Left kidney (tissue), 2 donors: Measurements from ENCODE around the gene XXYLT1. TPM values are rescaled to one million over a fixed set of nuclear protein-coding genes. Genes with fewer than 3 reads are reported as not detected.

Experiments used
- DNase-seq: peaks from one replicate; pipeline ENCODE4 v3.0.0-alpha.2; 2013
- polyA plus RNA-seq: library from polyadenylated mRNA; unstranded; fragments of 120-200 nt; gene quantifications from one replicate; pipeline ENCODE4 v1.2.1, GENCODE V29; 2013; ENCODE audit not compliant: insufficient read length

The XXYLT1 gene
- polyA plus RNA-seq, 1 donor: 26.2 TPM

DNA sequence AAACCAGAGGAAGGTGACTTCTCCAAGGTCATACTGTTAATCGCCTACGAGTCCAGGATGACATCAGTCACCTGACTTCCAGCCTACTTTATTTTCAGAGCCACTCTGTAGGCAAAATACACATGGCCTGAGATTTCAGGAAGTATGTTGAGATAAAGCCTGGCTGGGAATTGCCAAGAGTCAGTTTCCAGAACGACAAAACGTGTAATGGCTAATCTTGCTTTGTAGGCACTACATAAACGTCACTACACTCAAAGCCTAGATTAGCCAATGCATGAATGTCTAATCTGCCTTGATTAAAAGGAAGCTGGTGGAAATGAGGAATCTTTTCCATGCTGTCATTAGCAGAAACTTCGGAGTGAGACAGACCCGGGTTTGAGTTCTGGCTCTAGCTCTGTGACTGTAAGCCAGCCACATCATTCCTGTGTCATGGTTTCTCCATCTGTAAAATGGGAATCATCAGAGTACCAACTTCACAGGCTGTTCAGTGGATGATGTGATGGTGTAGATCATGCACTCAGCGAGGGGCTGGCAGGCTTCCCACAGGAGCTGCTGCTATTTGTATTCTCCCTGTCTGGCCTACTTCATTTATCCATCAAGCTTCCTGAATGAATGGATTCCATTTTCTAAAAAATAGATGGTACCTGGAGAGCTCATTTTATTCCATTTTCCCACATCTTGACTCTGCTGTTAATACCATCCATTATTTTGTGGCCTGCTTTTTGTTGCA, 241.9 kb downstream of the XXYLT1 start:
- DNase-seq: no peak

DNA sequence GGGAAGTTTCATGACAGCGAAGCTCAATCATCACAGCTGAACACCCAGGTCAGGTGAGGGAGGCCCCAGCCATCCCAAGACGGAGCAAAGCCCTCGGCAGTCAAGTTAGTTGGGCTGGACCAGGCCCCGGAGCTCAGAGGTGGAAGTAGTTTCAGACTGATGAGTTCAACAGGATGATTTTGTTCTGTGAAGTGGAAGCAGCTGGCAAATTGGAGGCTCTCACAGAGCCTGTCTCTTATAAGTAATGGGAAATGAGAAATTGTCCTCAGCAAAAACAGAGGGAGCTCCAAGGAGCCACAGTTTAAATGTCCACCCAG, 245.1 kb downstream of the XXYLT1 start:
- no peak for DNase-seq

DNA sequence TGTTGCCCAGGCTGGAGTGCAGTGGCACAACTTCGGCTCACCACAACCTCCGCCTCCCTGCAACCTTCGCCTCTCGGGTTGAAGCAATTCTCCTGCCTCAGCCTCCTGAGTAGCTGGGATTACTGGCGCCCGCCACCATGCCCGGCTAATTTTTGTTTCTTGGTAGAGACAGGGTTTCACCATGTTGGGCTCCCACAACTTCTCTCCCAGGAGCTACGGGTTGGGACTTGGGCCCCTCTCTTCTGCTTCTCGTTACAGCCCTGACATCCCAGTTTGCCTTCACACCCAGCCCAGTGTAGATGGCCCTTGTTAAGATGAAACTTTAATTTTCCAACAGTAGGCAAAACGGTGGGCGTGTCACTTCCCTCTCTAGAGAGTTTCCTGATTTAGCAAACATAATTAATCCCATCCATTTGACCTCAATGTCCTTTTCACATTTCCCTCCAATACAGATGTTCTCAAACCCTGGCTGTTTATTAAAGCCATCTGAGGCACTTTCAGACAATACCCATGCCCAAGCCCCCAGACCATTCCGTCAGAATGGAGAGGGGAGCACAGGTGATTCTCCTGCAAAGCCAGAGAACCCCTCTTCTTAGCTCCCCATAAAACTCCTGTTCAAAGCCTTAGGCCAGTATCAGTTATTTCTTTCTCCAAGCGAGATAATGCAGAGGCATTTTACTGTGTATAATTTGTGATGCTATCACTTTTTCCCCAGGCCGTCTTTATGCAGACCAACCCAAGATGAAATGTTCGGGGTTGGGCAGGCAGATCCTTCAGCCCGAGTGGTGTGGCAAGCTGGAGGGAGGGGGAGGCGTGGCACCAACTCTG, 245.7 kb downstream of the XXYLT1 start:
- no peak for DNase-seq

DNA sequence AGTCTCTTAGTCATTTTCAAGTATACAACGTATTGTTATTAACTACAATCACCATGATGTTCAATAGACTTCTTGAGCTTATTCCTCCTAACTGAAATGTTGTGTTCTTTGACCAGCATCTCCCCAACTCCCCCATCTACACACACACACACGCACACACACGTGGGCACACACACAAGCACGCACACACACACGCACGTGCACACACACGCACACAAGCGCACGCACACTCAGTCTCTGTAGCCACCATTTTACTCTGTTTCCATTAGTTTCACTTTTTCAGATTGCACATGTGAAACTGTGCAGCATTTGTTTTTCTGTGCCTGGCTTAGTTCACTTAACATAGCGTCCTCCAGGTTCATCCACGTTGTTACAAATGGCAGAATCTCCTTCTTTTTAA, 247.0 kb downstream of the XXYLT1 start:
- no peak for DNase-seq

DNA sequence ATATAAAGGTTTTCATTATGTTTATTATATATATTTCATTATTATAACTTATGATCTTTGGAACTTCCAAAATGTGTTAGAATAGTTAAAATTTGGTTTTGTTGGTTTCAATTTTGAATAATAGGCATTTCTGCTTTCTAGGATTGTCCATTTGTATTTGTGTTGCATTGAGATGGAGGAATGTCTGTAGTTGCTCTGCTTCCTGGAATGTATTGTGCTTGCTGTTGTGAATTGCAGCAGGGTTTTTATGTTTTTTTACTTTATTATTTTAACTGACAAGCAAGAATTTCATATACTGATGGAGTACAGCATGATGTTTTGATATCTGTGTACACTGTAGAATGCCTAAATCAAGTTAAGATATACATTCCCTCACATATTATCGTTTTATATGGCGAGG, 247.4 kb downstream of the XXYLT1 start:
- no peak for DNase-seq

DNA sequence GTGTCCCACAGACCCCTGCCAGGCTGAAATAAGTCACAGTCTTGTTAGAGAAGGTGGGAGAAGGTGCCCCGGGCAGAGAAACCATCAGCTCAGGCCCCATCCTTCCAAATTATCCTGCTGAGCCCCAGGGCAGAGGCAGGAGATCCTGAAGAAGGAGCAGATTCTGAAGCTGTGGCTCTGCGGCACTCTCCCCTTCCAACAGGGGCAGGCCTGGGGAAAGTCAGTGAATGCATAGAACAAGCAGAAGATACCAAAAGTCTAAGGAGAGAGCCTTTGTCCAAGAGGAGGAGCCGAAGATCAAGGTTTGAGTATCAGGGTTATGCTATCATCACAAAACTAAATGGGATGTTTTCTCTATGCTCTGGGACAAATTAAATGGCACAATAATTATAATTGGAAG, 249.3 kb downstream of the XXYLT1 start:
- DNase-seq: no peak

DNA sequence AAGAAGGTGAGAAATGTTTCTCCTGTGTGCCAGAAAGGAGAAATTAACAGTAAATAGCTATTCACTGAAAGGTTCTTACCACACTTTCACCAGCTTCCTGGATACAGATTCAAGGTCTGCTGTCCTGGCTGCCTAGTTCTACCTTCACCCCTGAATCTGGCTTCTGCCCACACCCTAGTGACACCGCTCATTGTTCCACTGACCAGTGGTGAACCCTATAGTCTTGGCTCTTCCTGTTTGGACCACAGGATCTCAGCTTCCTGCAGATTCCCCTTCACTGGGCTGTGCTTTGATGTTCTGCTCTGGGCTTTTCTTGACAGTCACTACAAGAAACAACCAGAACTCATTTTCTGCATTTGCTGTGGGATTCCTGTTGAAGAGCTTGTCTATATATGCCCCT, 250.0 kb downstream of the XXYLT1 start:
- no peak for DNase-seq

DNA sequence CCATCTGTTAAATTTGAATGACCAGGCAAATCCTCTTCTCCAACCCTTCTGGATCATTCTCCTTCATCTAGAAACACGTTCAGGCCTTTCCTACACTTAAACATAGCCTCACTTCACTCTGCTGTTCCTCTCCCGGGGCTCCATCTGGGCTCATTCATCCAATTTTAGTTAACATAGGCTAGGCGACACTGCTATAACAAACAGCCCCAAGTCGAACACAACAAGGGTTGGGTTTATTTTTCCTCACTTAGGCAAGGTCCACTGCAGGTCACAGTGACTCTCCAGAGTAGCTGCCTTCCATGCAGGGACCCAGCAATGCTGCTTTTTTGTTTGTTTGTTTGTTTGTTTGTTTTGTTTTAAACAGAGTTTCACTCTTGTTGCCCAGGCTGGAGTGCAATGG, 250.8 kb downstream of the XXYLT1 start:
- no peak for DNase-seq

DNA sequence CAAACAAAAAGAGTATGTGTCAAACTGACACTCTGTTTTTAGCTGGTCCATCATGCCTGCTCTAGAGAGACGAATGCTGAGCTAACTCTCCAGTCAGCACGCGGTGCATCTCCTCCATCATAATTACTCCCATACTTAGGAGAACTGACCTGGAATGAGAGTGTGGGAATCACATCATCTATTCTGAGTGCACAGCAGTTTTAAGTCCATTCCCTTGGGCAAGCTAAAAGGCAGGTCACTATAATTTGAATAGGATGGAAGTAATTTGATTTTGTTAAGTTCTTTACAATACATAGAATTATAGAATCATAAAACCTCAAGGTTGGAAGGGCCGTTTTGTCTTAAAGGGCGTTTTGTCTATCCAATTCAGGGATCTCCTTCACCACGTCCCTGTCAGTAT, 251.6 kb downstream of the XXYLT1 start:
- no peak for DNase-seq

Other genes with a start within 250 kb of the XXYLT1 start
- 43.9 TPM for gene ACAP2, start 171.9 kb upstream of the XXYLT1 start, polyA plus RNA-seq